ENCODE data around the gene XG.

The XG gene

DNA sequence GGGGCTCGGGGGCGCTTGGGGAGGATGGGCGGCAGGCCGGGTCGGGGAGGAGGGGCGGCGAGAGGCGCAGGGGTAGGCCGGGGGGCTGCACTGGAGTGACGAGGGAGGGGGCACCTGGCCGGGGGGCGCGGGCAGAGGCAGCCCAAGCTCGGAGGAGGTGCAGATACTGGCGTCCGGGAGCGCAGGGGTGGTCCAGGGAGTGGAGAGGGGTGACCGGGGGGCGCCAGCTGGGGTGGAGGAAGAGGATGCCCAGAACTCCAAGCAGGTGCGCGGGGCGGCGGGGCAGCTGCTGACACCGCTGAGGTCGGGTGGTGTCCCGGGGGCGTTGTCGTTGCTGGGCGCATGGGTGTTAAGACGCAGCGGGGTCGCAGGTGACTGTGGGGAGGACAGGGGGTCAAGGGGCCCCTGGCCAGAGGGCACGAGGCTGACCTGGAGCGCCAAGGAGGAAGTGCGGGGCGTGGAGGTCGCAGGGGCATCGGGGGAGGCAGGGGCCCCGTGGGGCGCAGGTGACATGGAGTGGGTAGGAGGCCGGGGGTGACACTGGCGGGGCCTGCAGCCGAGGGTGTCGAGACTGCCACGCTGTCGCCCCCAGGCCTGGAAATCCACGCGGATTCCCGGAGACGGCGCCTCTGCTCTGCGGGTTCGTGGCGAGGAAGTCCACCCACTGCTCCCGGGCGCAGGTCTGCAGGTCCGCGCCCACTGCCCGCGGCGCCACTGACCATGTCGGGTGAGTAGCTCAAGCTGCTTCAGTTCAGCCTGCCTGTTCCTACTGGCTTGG lies 77.8 kb downstream of the XG start:
- no peak overlapping the region for H3K27ac Mint-ChIP-seq
- DNase-seq (ENCODE audit: low spot score in 2 of 2) = no peak
- H3K36me3 Mint-ChIP-seq = no peaks in the 10 kb centered on the region
- no peak overlapping the region for H3K4me3 Mint-ChIP-seq
- H3K9me3 Mint-ChIP-seq = no peaks in the 10 kb centered on the region
- ATAC-seq (ENCODE audit: low read depth) = no peak
- peaks cover 6% of the 10 kb centered on the region for H3K27me3 Mint-ChIP-seq
- no peaks in the 10 kb centered on the region for H3K4me1 Mint-ChIP-seq

DNA sequence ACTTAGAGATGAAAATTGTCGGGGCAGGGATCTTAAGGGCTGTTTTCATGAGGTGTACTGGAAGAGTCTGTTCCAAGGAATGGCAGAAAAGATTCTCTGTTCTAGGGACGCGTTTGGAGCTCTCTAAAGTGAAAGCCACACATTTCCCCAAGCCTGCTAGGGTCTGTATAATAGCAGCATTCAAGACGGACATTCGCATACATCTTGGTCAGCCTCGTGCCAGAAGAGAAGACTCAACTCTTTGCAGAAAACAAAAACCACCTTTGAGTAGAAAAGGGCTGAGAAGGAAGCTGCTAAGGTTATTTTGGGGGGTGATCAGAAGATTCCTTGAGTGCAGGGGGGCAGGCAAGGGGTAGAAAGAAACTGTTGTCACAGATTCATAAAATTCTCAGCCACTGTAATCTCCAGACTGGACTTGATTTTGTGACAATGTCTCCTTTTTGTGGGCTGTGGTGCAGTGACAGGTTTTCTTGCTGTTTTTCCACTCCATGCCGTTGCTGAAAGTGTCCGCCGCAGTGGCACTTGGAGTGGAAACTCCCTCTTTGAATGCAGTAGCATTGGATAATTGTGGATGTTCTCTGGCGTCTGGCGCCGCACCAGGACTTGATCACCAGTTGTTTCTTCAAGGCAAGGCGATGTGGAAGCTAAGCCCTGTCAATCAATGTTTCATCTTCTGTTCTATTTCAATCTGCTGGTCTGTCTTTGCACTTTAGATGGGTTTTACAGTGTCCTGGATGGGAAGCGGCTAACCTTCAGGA lies 79.8 kb downstream of the XG start:
- Mint-ChIP-seq H3K4me3 (no peak overlapping the region), H3K9me3 (no peaks in the 10 kb centered on the region), H3K36me3 (no peaks in the 10 kb centered on the region), H3K27ac (no peak overlapping the region), H3K4me1 (no peaks in the 10 kb centered on the region), H3K27me3 (peaks cover 8% of the 10 kb centered on the region)
- ATAC-seq (ENCODE audit: low read depth) (no peak), DNase-seq (ENCODE audit: low spot score in 2 of 2) (no peak)

DNA sequence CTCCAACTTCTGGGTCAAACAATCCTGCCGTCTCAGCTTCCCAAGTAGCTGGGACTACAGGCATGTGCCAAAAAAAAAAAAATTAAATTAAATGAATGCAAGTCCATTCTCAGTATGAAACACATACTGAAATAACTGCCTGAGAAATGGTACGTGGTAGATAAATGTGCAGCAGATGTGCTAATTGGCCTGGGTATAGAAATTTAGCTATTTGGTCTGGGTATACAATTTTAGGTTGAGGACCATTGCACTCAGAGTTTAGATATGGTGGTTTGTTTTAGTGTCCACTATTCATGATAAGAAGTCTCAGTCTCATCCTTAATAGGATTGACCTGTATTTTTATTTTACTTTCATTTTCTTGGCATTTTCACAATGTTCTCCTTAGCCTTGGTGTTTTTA lies 86.1 kb downstream of the XG start:
- Mint-ChIP-seq H3K27me3 (peaks cover 11% of the 10 kb centered on the region), H3K4me1 (no peaks in the 10 kb centered on the region), H3K36me3 (no peaks in the 10 kb centered on the region), H3K4me3 (no peak overlapping the region), H3K27ac (no peak overlapping the region), H3K9me3 (peaks cover 13% of the 10 kb centered on the region)
- no peak for DNase-seq (ENCODE audit: low spot score in 2 of 2)
- no peak for ATAC-seq (ENCODE audit: low read depth)

DNA sequence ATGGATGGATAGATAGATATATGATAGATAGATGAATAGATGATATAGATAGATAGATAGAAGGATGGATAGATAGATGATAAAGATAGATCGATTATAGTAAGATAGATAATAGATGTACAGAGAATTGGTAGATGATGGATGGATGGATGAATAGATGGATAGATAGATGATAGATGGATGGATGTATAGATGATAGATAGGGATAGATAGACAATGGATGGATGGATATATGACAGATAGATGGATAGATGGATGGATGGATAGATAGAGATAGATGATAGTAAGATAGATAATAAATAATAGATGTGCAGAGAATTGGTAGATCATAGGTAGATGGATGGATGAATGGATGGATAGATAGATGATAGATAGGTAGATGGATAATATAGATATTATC lies 89.1 kb downstream of the XG start:
- Mint-ChIP-seq H3K4me3 (no peak overlapping the region), H3K27ac (no peak overlapping the region), H3K36me3 (no peaks in the 10 kb centered on the region), H3K27me3 (peaks cover 7% of the 10 kb centered on the region), H3K9me3 (peaks cover 13% of the 10 kb centered on the region), H3K4me1 (no peaks in the 10 kb centered on the region)
- DNase-seq (ENCODE audit: low spot score in 2 of 2) (no peak), ATAC-seq (ENCODE audit: low read depth) (no peak)

DNA sequence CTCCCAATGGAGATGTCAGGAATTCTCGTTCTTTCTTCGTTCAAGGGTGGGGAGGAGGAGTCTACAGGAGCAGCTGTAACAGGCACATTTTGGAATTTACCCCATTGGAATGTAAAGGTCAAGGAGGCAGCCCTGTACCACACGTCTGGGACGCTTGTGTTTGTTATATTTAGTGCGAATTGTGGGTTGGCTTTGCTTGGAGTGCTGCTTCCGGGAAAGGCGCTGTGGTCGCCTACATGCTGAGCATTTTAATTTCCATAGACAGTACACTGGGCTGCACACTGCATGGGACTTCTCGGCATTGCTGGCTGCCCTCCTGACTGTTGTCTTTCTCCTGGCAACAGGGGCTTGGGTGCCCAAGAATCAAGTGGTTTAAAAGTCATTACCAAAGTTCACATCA lies 89.7 kb downstream of the XG start:
- no peaks in the 10 kb centered on the region for H3K4me1 Mint-ChIP-seq
- H3K27ac Mint-ChIP-seq = no peak overlapping the region
- peaks cover 7% of the 10 kb centered on the region for H3K27me3 Mint-ChIP-seq
- no peak overlapping the region for H3K4me3 Mint-ChIP-seq
- H3K9me3 Mint-ChIP-seq = peaks cover 13% of the 10 kb centered on the region
- DNase-seq (ENCODE audit: low spot score in 2 of 2) (no peak), ATAC-seq (ENCODE audit: low read depth) (no peak)
- H3K36me3 Mint-ChIP-seq = no peaks in the 10 kb centered on the region

DNA sequence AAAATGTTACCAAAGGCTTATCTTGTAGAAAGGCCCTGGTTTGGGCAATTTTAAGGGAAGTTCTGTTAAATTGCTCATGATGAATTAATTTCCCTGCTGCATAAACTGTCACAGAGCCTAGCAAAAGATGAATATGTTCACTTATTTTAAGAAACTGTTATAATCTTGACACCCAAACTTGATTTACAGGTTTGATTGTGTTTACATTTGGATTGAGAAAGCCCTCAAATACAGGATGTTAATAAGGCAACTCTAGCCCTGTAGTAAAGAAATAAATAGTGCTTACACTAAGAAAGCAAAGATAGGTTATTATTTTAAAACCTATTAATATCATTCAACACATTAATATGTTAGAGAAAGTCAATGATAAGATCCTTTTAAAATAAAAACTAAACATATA lies 95.2 kb downstream of the XG start:
- Mint-ChIP-seq H3K27ac (no peak overlapping the region), H3K4me1 (no peaks in the 10 kb centered on the region), H3K9me3 (no peaks in the 10 kb centered on the region), H3K27me3 (peaks cover 4% of the 10 kb centered on the region), H3K4me3 (no peak overlapping the region), H3K36me3 (no peaks in the 10 kb centered on the region)
- DNase-seq (ENCODE audit: low spot score in 2 of 2) (no peak), ATAC-seq (ENCODE audit: low read depth) (no peak)

DNA sequence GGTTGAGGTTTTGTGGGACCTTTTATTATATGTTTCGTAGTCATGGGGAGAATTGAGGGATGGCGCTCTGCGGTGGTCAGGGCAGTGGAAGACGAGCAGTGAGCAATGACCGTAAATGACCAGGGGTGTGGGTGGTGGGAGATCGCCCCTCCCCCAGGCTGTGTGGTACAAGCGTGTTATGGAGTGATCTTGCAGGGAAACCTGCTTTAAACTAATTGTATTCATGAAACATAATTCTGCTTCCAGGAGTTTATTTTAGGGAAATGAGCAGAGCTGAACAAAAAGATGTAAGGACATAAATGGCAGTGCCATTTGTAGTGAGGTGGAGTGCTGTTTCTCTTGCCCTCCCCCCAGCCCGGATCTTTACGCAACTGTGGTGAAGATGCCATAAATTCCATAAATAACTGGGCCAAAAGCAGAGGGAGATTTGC lies 97.0 kb downstream of the XG start:
- DNase-seq (ENCODE audit: low spot score in 2 of 2) = no peak
- Mint-ChIP-seq H3K4me3 (no peak overlapping the region), H3K27me3 (peaks cover 4% of the 10 kb centered on the region), H3K9me3 (no peaks in the 10 kb centered on the region), H3K36me3 (no peaks in the 10 kb centered on the region), H3K27ac (no peak overlapping the region), H3K4me1 (no peaks in the 10 kb centered on the region)
- no peak for ATAC-seq (ENCODE audit: low read depth)

DNA sequence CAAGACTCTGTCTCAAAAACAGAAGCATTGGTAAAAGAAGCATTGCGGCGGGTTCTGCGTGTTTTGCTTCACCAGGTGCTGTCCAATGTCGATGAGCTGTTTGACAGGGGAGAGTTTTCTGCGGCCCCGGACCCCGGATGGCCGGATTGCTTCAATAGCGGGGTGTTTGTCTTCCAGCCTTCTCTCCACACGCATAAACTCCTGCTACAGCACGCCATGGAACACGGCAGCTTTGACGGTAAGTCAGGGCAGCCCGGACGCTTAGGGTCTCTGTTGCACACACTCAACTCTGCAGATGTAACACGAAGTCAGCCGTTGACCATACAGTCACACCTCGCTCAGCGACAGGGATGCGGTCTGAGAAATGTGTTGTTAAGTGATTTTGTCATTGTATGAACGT lies 103.1 kb downstream of the XG start:
- ATAC-seq (ENCODE audit: low read depth) = no peak
- Mint-ChIP-seq H3K27ac (no peak overlapping the region), H3K36me3 (no peaks in the 10 kb centered on the region), H3K4me3 (no peak overlapping the region), H3K27me3 (no peaks in the 10 kb centered on the region), H3K4me1 (no peaks in the 10 kb centered on the region), H3K9me3 (no peaks in the 10 kb centered on the region)
- DNase-seq (ENCODE audit: low spot score in 2 of 2) = no peak

DNA sequence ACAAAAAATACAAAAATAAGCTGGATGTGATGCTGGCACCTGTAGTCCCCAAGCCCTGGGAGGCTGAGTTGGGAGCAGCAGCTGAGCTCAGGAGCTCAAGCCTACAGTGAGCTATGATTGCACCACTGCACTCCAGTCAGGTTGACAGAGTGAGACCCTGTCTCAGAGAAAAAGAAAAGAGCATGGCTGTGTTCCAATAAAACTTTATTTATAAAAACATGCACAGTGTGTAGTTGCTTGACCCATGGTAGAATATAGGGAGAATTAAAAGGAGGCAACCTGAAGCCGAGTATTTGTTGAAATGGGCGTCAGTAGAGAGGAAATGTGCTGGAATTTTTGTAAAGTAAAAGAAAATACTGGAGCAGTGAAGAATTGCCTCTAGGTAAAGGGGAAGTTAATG lies 103.9 kb downstream of the XG start:
- Mint-ChIP-seq H3K36me3 (no peaks in the 10 kb centered on the region), H3K4me1 (no peaks in the 10 kb centered on the region), H3K4me3 (no peak overlapping the region), H3K9me3 (no peaks in the 10 kb centered on the region), H3K27me3 (no peaks in the 10 kb centered on the region), H3K27ac (no peak overlapping the region)
- ATAC-seq (ENCODE audit: low read depth) = no peak
- no peak for DNase-seq (ENCODE audit: low spot score in 2 of 2)

DNA sequence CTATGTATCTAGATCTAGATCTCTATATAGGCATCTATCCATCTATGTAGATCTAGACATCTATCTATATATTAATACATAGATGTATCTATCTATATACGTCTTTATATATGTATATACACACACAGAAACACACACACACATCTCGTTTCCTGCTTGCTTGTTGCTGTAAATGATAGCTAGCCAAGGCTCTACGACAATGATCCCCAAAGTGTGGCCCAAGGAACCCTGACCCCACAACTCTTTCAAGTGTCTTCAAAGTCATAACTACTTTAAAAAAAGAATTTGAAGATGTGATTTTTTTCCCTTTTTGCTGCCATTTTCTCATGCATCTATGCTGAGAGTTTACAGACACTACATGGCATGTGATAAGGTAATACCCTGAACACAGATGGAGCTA lies 105.7 kb downstream of the XG start:
- no peak for DNase-seq (ENCODE audit: low spot score in 2 of 2)
- no peak for ATAC-seq (ENCODE audit: low read depth)
- H3K4me3 Mint-ChIP-seq = no peak overlapping the region
- no peaks in the 10 kb centered on the region for H3K4me1 Mint-ChIP-seq
- peaks cover 2% of the 10 kb centered on the region for H3K27me3 Mint-ChIP-seq
- no peaks in the 10 kb centered on the region for H3K9me3 Mint-ChIP-seq
- no peaks in the 10 kb centered on the region for H3K36me3 Mint-ChIP-seq
- no peak overlapping the region for H3K27ac Mint-ChIP-seq

DNA sequence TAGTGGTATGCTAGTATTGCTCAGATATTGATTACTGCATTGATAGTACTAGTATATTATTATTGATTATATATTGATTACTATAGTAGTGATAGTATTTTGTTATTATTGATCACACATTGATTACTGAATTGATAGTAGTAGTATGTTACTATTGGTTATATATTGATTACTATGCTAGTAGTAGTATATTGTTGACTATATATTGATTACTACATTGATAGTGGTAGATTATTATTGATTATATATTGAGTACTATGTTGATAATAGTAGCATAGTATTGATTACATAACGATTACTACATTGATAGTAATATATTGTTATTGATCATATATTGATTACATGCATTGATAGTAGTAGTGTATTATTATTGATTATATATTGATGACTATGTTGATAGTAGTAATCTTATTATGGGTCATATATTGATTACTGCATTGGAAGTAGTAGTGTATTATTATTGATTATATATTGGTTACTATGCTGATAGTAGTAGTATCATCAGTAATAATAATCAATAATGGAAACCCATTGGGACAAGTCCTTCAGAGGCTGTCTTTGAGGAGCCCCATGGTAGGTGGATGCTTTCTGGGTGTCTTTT lies 107.5 kb downstream of the XG start:
- no peaks in the 10 kb centered on the region for H3K9me3 Mint-ChIP-seq
- no peak for ATAC-seq (ENCODE audit: low read depth)
- H3K27me3 Mint-ChIP-seq = peaks cover 2% of the 10 kb centered on the region
- DNase-seq (ENCODE audit: low spot score in 2 of 2) = no peak
- H3K36me3 Mint-ChIP-seq = no peaks in the 10 kb centered on the region
- H3K4me1 Mint-ChIP-seq = no peaks in the 10 kb centered on the region
- no peak overlapping the region for H3K27ac Mint-ChIP-seq
- no peak overlapping the region for H3K4me3 Mint-ChIP-seq

DNA sequence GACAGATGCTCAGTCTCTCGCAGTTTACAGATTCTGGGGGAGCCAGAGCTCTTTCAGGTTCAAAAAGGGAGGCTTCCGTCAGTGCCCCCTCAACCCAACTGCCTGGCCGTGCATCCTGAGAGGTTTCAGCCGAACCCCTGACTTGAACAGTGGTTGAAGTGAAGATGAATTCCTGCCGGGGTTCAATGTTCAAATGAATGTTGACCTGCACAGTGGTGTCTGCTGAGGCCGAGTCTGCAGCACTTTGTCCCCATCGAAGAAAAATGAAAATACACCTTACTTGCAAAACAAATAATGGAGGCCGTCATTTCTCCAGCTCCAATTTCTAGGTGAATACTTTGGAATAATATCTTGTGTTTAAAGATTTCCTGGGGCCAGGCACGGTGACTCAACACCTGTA lies 110.6 kb downstream of the XG start:
- Mint-ChIP-seq H3K4me3 (no peak overlapping the region), H3K27ac (no peak overlapping the region), H3K4me1 (no peaks in the 10 kb centered on the region), H3K27me3 (peaks cover 4% of the 10 kb centered on the region), H3K36me3 (no peaks in the 10 kb centered on the region), H3K9me3 (no peaks in the 10 kb centered on the region)
- no peak for ATAC-seq (ENCODE audit: low read depth)
- no peak for DNase-seq (ENCODE audit: low spot score in 2 of 2)

DNA sequence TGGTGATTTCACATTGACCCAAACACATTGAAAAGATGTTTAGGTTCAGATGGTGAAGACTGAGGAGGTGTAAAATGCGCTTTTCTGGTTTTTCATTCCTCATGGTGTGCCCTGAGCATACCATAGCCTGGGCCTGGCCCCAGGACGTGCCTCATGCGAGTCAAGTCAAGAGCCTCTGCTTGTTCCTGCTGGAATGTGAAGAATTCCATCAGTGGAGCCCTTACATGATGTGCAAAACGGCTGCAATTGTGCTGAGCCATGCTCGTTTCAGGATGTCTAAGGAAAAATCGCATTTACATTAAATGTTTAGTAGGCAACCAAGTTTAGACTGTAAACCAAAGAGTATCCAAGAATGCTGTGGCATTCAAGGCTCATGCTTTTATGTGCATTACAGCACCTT lies 111.8 kb downstream of the XG start:
- no peak overlapping the region for H3K27ac Mint-ChIP-seq
- no peaks in the 10 kb centered on the region for H3K9me3 Mint-ChIP-seq
- DNase-seq (ENCODE audit: low spot score in 2 of 2) (no peak), ATAC-seq (ENCODE audit: low read depth) (no peak)
- H3K4me3 Mint-ChIP-seq = no peak overlapping the region
- H3K4me1 Mint-ChIP-seq = no peaks in the 10 kb centered on the region
- peaks cover 4% of the 10 kb centered on the region for H3K27me3 Mint-ChIP-seq
- H3K36me3 Mint-ChIP-seq = no peaks in the 10 kb centered on the region

Data from memory B cell (primary cell).